CD4-positive, alpha-beta T cell treated with Interleukin-17A for 4 hours (primary cell): ENCODE data around the gene CFAP61.
"Not testable (repeated sequence)": the region's sequence is repeated elsewhere in the genome, so short reads cannot be mapped to it uniquely, and the experiment has no call there.

Source experiments
- DNase-seq: peaks from one replicate; pipeline ENCODE4 v3.0.0-alpha.2; 2020; ENCODE audit warnings: mixed read lengths

CFAP61 gene

DNA sequence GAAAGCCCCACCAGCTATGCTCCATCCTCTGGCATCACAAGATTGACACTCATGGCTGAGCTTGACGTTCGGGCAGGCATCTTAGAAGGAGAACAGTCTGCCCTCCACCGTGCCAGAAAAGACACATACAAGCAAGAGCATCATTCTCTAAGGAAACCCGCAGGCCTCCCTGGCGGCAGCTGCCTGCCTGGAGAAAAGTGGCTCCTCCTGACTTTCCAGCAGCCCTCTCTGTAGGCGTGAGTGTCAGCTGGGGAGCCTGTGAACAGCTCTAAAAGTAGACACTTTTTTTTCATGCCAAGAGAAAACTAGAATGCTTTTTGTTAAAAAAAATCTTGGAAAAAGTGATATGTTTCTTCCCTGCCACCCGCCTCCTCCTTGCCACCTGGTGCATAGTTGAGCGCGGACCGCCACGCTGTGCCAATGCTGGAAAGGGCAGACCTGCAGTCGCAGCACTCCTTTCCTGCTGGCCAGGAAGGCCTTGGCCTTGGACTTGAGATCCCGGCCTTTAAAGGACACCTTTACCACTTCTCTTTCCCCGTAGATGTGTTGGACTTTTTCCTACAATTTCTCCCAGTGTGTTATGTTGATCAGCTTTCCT, 285.9 kb downstream of the CFAP61 start:
- DNase-seq: no peak

DNA sequence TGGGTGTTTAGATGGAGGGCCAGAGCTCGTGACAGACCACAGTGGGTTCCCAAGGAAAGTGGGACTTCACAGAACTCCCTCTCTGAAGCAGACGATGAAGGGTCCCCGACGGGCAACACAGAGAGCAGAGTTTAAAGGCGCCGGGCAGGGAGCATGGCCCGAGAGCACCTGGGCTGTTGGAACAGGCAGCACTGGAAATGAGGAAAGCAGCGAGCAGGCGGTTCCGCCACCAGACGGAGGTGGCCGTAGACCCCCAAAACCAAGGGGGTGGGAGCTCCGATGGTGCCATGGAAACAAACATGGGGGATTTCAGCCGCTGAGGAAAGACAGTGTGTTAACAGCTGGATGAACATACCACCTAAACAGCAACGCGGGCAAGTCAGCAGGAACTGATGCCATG, 288.1 kb downstream of the CFAP61 start:
- no peak for DNase-seq

DNA sequence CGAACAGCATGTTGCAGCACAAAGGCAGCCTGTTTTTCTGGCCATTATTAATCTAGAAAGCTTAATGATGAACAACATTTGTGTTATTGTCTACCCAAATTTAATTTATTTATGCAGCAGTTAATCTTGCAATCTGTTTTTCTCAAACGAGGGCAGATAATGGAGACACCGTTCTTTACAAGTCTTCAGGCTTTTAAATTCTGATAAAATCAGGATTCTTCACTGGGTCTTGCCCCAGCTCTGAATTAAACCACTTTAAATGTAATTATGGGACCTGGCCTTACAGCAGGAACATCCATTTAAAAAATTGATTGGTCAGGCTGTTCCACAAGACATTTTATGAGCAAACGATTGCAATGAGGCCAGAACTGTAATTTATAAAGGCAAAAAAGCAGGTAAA, 289.0 kb downstream of the CFAP61 start:
- DNase-seq: no peak

GRCh38 chr20:20342066-20342465, 289.7 kb downstream of the CFAP61 start:
- no peak for DNase-seq

- no peak for DNase-seq
These were observed 291.6 kb downstream of the CFAP61 start for GRCh38 chr20:20343932-20344331.

- DNase-seq: no peak
These were observed 292.1 kb downstream of the CFAP61 start for GRCh38 chr20:20344476-20344875.

GRCh38 chr20:20353576-20353975, 301.2 kb downstream of the CFAP61 start:
- no peak for DNase-seq

- not testable (repeated sequence) for DNase-seq
These were observed 303.2 kb downstream of the CFAP61 start for GRCh38 chr20:20355503-20355902.

- no peak for DNase-seq
These were observed 306.5 kb downstream of the CFAP61 start for GRCh38 chr20:20358801-20359200.

- DNase-seq: no peak
These were observed 307.3 kb downstream of the CFAP61 start for GRCh38 chr20:20359628-20360027.

DNA sequence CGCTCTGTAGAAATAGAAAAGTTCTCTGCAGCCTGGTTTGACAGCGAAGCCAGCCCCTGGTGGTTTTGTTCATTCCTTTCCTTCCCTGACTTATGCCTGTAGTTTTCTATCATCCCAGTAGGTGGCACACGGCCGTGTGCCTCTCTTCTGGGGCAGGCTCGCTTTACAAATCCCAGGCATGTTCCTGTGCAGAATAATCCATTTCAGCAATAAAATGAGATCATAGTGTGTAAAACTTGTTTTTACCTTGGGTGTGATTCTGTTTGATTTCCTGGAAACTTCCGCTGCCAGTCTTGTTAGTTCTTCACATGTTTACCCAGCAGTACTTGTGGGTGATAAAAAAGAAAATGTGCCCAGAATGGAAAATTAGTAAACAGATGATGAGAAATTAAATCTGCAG, 308.1 kb downstream of the CFAP61 start:
- DNase-seq: peak; percentile 17

GRCh38 chr20:20362774-20363433, 310.6 kb downstream of the CFAP61 start:
- no peak for DNase-seq

GRCh38 chr20:20363434-20363798, 311.1 kb downstream of the CFAP61 start:
- DNase-seq: no peak

DNA sequence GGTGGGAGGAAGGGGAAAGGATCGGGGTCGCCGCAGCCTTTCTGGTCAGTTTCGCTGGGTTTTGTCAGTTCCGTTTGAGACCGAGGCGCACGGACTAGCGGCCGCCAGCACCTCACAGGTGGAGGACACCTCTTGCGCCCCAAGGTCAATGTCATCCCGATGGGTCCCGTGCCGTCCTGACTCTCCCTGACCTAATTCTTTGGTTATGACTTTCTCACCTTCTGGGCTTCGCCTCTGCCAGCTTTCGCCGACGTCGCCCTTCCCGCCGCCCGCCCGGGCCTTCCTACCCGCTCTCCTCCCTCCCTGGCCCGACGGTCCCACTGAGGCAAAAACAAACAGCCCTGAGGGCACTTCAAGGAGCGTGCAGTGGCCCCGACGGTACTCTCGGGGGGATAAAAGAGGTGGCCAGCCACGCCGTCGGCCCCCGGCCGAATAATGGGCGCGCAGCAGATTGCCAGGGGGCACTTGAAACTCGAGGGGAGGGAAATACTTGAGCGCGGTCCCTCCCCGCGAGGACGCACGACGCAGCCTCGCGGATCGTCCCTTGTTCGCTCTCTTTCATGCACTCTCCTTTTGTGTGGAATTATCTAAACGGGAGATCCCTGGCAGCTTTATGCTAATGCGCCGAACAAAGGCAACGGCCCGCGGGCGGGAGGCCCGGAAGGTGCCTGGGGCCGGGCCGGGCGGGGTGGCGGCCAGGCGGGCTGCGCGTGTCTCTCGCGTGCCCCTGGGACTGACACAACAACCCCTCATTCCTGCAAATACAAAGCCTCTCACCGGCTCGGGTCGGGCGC, 311.7 kb downstream of the CFAP61 start:
- DNase-seq: no peak

- DNase-seq: no peak
These were observed 312.5 kb downstream of the CFAP61 start for GRCh38 chr20:20364593-20365479.

GRCh38 chr20:20365480-20366161, 313.3 kb downstream of the CFAP61 start:
- no peak for DNase-seq

- no peak for DNase-seq
These were observed 314.2 kb downstream of the CFAP61 start for GRCh38 chr20:20366551-20366875.

- no peak for DNase-seq
These were observed 314.7 kb downstream of the CFAP61 start for GRCh38 chr20:20366876-20367574.

DNA sequence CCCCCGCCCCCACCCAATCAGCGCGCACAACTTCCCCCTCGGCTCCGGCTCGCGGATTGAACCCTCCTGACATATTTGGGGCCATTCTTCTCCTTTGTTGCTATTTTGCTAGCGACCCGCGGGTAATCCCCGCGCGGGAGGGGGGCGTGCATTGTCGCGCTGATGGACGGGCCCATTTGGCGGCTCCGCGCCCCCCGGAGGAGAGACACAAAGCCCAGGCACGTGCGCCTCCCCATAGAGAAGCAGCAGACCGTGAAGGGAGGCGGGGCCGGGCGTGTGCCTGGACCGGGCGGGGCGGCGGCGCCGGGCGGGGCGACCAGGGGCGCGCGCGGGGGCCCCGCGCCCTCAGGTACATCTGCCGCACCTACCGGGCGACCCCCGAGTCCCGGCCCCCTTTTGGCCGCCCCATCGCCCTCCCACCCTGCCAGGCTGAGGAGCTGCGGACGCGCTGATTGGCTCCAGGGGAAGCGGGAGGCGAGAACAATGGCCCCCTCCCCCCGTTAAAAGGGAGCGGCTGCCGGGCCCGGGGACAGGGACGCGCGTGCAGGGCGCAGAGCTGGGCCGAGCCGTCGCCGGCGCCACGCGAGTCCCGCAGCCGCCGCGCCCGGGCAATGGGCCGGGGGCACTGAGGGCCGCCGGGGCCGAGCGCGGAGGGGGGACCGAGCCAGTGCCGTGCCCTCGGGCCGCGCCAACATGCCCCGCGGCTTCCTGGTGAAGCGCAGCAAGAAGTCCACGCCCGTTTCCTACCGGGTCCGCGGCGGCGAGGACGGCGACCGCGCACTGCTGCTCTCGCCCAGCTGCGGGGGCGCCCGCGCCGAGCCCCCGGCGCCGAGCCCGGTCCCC, 315.5 kb downstream of the CFAP61 start, which contains the start of gene INSM1:
Gene INSM1, plus strand, starts transcription at position 530 of the 843 bp plus-strand sequence. Its CDS starts 164 bp downstream, at position 694.
- no peak for DNase-seq

DNA sequence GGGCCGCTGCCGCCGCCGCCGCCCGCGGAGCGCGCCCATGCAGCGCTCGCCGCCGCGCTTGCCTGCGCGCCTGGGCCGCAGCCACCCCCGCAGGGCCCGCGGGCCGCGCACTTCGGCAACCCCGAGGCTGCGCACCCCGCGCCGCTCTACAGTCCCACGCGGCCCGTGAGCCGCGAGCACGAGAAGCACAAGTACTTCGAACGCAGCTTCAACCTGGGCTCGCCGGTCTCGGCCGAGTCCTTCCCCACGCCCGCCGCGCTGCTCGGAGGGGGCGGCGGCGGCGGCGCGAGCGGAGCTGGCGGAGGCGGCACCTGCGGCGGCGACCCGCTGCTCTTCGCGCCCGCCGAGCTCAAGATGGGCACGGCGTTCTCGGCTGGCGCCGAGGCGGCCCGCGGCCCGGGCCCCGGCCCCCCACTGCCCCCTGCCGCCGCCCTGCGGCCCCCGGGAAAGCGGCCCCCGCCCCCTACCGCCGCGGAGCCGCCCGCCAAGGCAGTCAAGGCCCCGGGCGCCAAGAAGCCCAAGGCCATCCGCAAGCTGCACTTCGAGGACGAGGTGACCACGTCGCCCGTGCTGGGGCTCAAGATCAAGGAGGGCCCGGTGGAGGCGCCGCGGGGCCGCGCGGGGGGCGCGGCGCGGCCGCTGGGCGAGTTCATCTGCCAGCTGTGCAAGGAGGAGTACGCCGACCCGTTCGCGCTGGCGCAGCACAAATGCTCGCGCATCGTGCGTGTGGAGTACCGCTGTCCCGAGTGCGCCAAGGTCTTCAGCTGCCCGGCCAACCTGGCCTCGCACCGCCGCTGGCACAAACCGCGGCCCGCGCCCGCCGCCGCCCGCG, 316.3 kb downstream of the CFAP61 start:
- no peak for DNase-seq
